ENCODE results near the gene TMEM126B.

GRCh38 chr11:85680897-85681296 is 52.5 kb downstream of the TMEM126B start:
- TF ChIP-seq POLR2A (IDR thresholded peaks at IDR 0.05; ENCODE audit: low read length), result no peak
- no peak for TF ChIP-seq GATA1 (IDR thresholded peaks at IDR 0.05; ENCODE audit: low read depth, low read length)
